NCI-H524 treated with DMSO at 0.1 percent for 48 hours (cell line): ENCODE measurements around the gene BAHCC1.

Source experiments
- DNase-seq: peaks from one replicate; lab custom pipeline; 2025; lab: John Stamatoyannopoulos, UW

Gene BAHCC1

GRCh38 chr17:81427173-81428120, 32.2 kb downstream of the BAHCC1 start:
- DNase-seq, result no peak

GRCh38 chr17:81428121-81428515, 32.9 kb downstream of the BAHCC1 start:
- DNase-seq, result no peak

GRCh38 chr17:81428516-81428915, 33.3 kb downstream of the BAHCC1 start:
- no peak for DNase-seq

GRCh38 chr17:81428948-81429774, 33.9 kb downstream of the BAHCC1 start:
- DNase-seq, result peak; percentile 43

- DNase-seq, result peak; percentile 13
These were observed 34.7 kb downstream of the BAHCC1 start for GRCh38 chr17:81429821-81430551.

- no peak for DNase-seq
These were observed 36.6 kb downstream of the BAHCC1 start for GRCh38 chr17:81431545-81432482.

- peak; percentile 91 for DNase-seq
These were observed 37.7 kb downstream of the BAHCC1 start for GRCh38 chr17:81432941-81433340.

GRCh38 chr17:81433656-81434055, 38.4 kb downstream of the BAHCC1 start:
- no peak for DNase-seq

GRCh38 chr17:81434072-81434471, 38.8 kb downstream of the BAHCC1 start:
- DNase-seq, result no peak

- DNase-seq, result no peak
These were observed 39.6 kb downstream of the BAHCC1 start for GRCh38 chr17:81434681-81435417.

- DNase-seq, result no peak
These were observed 40.5 kb downstream of the BAHCC1 start for GRCh38 chr17:81435652-81436293.

- no peak for DNase-seq
These were observed 41.1 kb downstream of the BAHCC1 start for GRCh38 chr17:81436294-81436849.

- DNase-seq, result no peak
These were observed 42.0 kb downstream of the BAHCC1 start for GRCh38 chr17:81437191-81437651.

- DNase-seq, result no peak
These were observed 42.9 kb downstream of the BAHCC1 start for GRCh38 chr17:81438007-81438659.

GRCh38 chr17:81438688-81439087, 43.4 kb downstream of the BAHCC1 start:
- no peak for DNase-seq

GRCh38 chr17:81440051-81440471, 44.8 kb downstream of the BAHCC1 start:
- DNase-seq, result no peak

- DNase-seq, result peak; percentile 13
These were observed 45.4 kb downstream of the BAHCC1 start for GRCh38 chr17:81440511-81441244.

GRCh38 chr17:81442791-81443190, 47.5 kb downstream of the BAHCC1 start:
- no peak for DNase-seq
